ENCODE measurements around the gene ACOXL.

GRCh38 chr2:111069722-111070121 is 337.3 kb downstream of the ACOXL start:
- TF ChIP-seq POLR2A (IDR thresholded peaks at IDR 0.05; ENCODE audit: low read depth, low read length) = no peak
- no peak for TF ChIP-seq TAF1 (IDR thresholded peaks at IDR 0.05; ENCODE audit: low read depth, low read length)
- no peak for TF ChIP-seq POLR2AphosphoS5 (IDR thresholded peaks at IDR 0.05; ENCODE audit: low read depth, low read length)
- TF ChIP-seq PAX5 (IDR thresholded peaks at IDR 0.05; ENCODE audit: insufficient read depth, low read length, severe bottlenecking) = no peak
- TF ChIP-seq SPI1 (IDR thresholded peaks at IDR 0.05; ENCODE audit: low read depth, low read length) = no peak
- no peak for TF ChIP-seq POU2F2 (IDR thresholded peaks at IDR 0.05; ENCODE audit: low read depth, low read length)
